Testis (tissue), 2 donors: ENCODE results near the gene MAP2K3.

Source experiments
- POLR2A ChIP-seq: fragments of 450-650 bp; IDR thresholded peaks from one replicate; pipeline ENCODE4 v1.6.1; 2017; ENCODE audit warnings: antibody characterized with exemption, mild to moderate bottlenecking, moderate library complexity
- TF ChIP-seq, protein P1 (sequence below), 3 experiments: fragments of 450-650 bp in 2 of 3; fragments of 200-600 bp in 1 of 3; sonication (generic) in 1 of 3; IDR thresholded peaks; one replicate each; pipeline ENCODE4 v1.5.1; 2016 to 2019; ENCODE audit warnings: antibody characterized with exemption in 3 of 3, mild to moderate bottlenecking in 2 of 3, moderate library complexity in 1 of 3

DNA sequence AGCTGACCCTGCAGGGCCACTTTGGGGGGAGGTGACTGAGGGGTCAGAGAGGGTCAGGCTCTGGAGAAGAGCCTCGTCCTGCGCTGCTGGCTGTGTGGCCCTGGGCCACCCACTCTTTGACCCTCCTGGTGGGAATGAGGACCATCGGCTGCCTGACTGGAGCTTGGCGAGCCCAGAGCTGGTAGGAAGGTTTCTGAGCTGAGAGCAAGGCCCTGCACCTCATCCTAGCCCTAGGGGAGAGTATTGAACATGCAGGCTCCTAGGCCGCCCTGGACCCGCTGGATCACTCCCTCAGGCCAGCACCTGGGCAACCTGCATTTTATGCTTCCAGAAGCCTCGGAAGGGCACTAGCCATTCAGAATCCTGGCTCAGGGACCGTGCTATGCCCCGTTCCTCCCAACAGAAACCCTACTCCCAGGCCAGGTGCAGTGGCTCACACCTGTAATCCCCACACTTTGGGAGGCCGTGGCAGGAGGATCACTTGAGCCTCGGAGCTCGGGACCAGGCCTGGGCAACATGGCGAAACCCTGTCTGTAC, 14.5 kb downstream of the MAP2K3 start:
- TF ChIP-seq, protein P1, sequence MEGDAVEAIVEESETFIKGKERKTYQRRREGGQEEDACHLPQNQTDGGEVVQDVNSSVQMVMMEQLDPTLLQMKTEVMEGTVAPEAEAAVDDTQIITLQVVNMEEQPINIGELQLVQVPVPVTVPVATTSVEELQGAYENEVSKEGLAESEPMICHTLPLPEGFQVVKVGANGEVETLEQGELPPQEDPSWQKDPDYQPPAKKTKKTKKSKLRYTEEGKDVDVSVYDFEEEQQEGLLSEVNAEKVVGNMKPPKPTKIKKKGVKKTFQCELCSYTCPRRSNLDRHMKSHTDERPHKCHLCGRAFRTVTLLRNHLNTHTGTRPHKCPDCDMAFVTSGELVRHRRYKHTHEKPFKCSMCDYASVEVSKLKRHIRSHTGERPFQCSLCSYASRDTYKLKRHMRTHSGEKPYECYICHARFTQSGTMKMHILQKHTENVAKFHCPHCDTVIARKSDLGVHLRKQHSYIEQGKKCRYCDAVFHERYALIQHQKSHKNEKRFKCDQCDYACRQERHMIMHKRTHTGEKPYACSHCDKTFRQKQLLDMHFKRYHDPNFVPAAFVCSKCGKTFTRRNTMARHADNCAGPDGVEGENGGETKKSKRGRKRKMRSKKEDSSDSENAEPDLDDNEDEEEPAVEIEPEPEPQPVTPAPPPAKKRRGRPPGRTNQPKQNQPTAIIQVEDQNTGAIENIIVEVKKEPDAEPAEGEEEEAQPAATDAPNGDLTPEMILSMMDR (IDR thresholded peaks at IDR 0.05): no peak
- no peak for TF ChIP-seq POLR2A
